HepG2 (cell line): ENCODE results near the gene C20orf144. TPM values are rescaled to one million over a fixed set of nuclear protein-coding genes. Genes with fewer than 3 reads are reported as not detected.
A peak's percentile ranks its signal among the peaks of the same experiment; 100 is the strongest.

Experiments
- BRCA1 ChIP-seq: sonication (generic); formaldehyde crosslinking; IDR thresholded peaks from 2 replicates; pipeline ENCODE4 v1.4.0; 2020; ENCODE audit warnings: missing genetic modification reagents
- E2F2 ChIP-seq: sonication (generic); formaldehyde crosslinking; IDR thresholded peaks from 2 replicates; pipeline ENCODE4 v1.4.0; 2020; ENCODE audit warnings: missing genetic modification reagents, borderline replicate concordance
- ELF4 ChIP-seq: sonication (generic); formaldehyde crosslinking; IDR thresholded peaks from 2 replicates; pipeline ENCODE4 v1.5.0; 2020; ENCODE audit warnings: missing genetic modification reagents, mild to moderate bottlenecking, moderate library complexity, borderline replicate concordance
- ELK4 ChIP-seq: sonication (generic); formaldehyde crosslinking; IDR thresholded peaks from 2 replicates; pipeline ENCODE4 v1.9.0; 2021; ENCODE audit warnings: missing genetic modification reagents, borderline replicate concordance
- IKZF1 ChIP-seq: fragments of 450-650 bp; IDR thresholded peaks from 2 replicates; pipeline ENCODE4 v1.7.1; 2016
- JUNB ChIP-seq: sonication (generic); formaldehyde crosslinking; IDR thresholded peaks from 2 replicates; pipeline ENCODE4 v1.8.0; 2022; ENCODE audit warnings: missing genetic modification reagents, mild to moderate bottlenecking, borderline replicate concordance
- PBX2 ChIP-seq: IDR thresholded peaks from 2 replicates; pipeline ENCODE4 v1.6.1; 2016; ENCODE audit warnings: control low read depth
- SIN3B ChIP-seq: fragments of 150-350 bp; IDR thresholded peaks from 2 replicates; pipeline ENCODE4 v1.6.1; 2014; ENCODE audit warnings: low read length
- STAG1 ChIP-seq: sonication (generic); formaldehyde crosslinking; IDR thresholded peaks from 2 replicates; pipeline ENCODE4 v1.4.0; 2020; ENCODE audit warnings: missing genetic modification reagents
- TMF1 ChIP-seq: sonication (generic); formaldehyde crosslinking; IDR thresholded peaks from 2 replicates; pipeline ENCODE4 v1.8.1; 2022; ENCODE audit warnings: low read depth, missing genetic modification reagents
- ZBTB2 ChIP-seq: sonication (generic); formaldehyde crosslinking; IDR thresholded peaks from 2 replicates; pipeline ENCODE4 v1.8.0; 2022; ENCODE audit warnings: low read depth, missing genetic modification reagents
- ZFP37 ChIP-seq: sonication (generic); formaldehyde crosslinking; IDR thresholded peaks from 2 replicates; pipeline ENCODE4 v1.4.0; 2020; ENCODE audit warnings: missing genetic modification reagents, borderline replicate concordance
- ZFX ChIP-seq: sonication (generic); formaldehyde crosslinking; IDR thresholded peaks from 2 replicates; pipeline ENCODE4 v1.4.0; 2020; ENCODE audit warnings: mild to moderate bottlenecking, low read depth, missing genetic modification reagents, moderate library complexity
- ZFY ChIP-seq: sonication (generic); formaldehyde crosslinking; IDR thresholded peaks from 2 replicates; pipeline ENCODE4 v1.4.0; 2020; ENCODE audit warnings: missing genetic modification reagents
- ZNF143 ChIP-seq: sonication (generic); formaldehyde crosslinking; IDR thresholded peaks from 2 replicates; pipeline ENCODE4 v1.4.0; 2020; ENCODE audit warnings: missing genetic modification reagents
- ZNF331 ChIP-seq: sonication (generic); formaldehyde crosslinking; IDR thresholded peaks from 2 replicates; pipeline ENCODE4 v1.4.0; 2020; ENCODE audit warnings: missing genetic modification reagents
- ZNF430 ChIP-seq: sonication (generic); formaldehyde crosslinking; IDR thresholded peaks from 2 replicates; pipeline ENCODE4 v1.9.0; 2021; ENCODE audit warnings: mild to moderate bottlenecking, missing genetic modification reagents
- ZNF691 ChIP-seq: sonication (generic); formaldehyde crosslinking; IDR thresholded peaks from 2 replicates; pipeline ENCODE4 v1.4.0; 2020; ENCODE audit warnings: missing genetic modification reagents, low read depth, mild to moderate bottlenecking, borderline replicate concordance
- ZNF720 ChIP-seq: sonication (generic); formaldehyde crosslinking; IDR thresholded peaks from 2 replicates; pipeline ENCODE4 v1.4.0; 2020; ENCODE audit warnings: missing genetic modification reagents
- ZNF770 ChIP-seq: sonication (generic); formaldehyde crosslinking; IDR thresholded peaks from 2 replicates; pipeline ENCODE4 v1.5.0; 2020; ENCODE audit warnings: mild to moderate bottlenecking, missing genetic modification reagents
- polyA plus RNA-seq, 8 experiments: library from polyadenylated mRNA; depleted of rRNA in 3 of 8; stranded (reverse) in 7 of 8; unstranded in 1 of 8; fragments of >200 nt; fragmentation: Illumina TruSeq in 4 of 8; extraction: Trizol in 4 of 8; gene quantifications; 2 replicates each; pipeline versions ENCODE4 v1.2.1 to v1.2.3, GENCODE V29; 2011 to 2016; ENCODE audit warnings: low read depth in 4 of 8, missing spikeins in 1 of 8, mixed read lengths in 1 of 8; ENCODE audit not compliant: insufficient read depth in 1 of 8
- total RNA-seq, 5 experiments: library from RNA; depleted of rRNA; stranded (reverse); fragments of >200 nt; fragmentation: Illumina TruSeq; extraction: Trizol; gene quantifications; 2 replicates each; pipeline ENCODE4 v1.2.3, GENCODE V29; 2016; ENCODE audit warnings: low read depth in 1 of 5

Gene C20orf144
- total and polyA plus RNA-seq, 2 of the 13 experiments (the other 11 are each of a cell fraction or from before 2014, with no cell fraction given) = 0.09 to 0.16 TPM

GRCh38 chr20:33674294-33675135 lies 12.4 kb downstream of the C20orf144 start, which contains the start of gene NECAB3 (continued):
- TF ChIP-seq IKZF1 (no peak), ZFX (CRISPR knock-in tag) (peak; percentile 94), E2F2 (CRISPR knock-in tag) (peak; percentile 70), JUNB (CRISPR knock-in tag) (no peak), ZNF770 (CRISPR knock-in tag) (peak; percentile 82), SIN3B (no peak), BRCA1 (CRISPR knock-in tag) (0 out of 2 replicates have a peak, but pooled peaks have one; percentile 37), ZNF331 (CRISPR knock-in tag) (peak; percentile 74; the same call in 1 of the 2 replicates), ZFP37 (peak; percentile 62; the same call in 1 of the 2 replicates), ZNF720 (CRISPR knock-in tag) (peak; percentile 86; the same call in 1 of the 2 replicates), ZNF691 (CRISPR knock-in tag) (peak; percentile 65), ZFY (CRISPR knock-in tag) (peak; percentile 95), ZNF430 (no peak; the same call in 1 of the 2 replicates), TMF1 (CRISPR knock-in tag) (peak; percentile 89), ZBTB2 (CRISPR knock-in tag) (peak; percentile 98), STAG1 (CRISPR knock-in tag) (peak; percentile 16), ELF4 (no peak), PBX2 (CRISPR knock-in tag) (no peak), ZNF143 (peak; percentile 49; the same call in 1 of the 2 replicates), ELK4 (CRISPR knock-in tag) (no peak)
